Raji (cell line): Measurements from ENCODE around the gene ISOC2.

Experiments
- POLR2A ChIP-seq: IDR thresholded peaks from 2 replicates; pipeline ENCODE4 v1.6.1; 2011; ENCODE audit warnings: low read depth, low read length, control low read depth; ENCODE audit not compliant: insufficient read depth

The ISOC2 gene

DNA sequence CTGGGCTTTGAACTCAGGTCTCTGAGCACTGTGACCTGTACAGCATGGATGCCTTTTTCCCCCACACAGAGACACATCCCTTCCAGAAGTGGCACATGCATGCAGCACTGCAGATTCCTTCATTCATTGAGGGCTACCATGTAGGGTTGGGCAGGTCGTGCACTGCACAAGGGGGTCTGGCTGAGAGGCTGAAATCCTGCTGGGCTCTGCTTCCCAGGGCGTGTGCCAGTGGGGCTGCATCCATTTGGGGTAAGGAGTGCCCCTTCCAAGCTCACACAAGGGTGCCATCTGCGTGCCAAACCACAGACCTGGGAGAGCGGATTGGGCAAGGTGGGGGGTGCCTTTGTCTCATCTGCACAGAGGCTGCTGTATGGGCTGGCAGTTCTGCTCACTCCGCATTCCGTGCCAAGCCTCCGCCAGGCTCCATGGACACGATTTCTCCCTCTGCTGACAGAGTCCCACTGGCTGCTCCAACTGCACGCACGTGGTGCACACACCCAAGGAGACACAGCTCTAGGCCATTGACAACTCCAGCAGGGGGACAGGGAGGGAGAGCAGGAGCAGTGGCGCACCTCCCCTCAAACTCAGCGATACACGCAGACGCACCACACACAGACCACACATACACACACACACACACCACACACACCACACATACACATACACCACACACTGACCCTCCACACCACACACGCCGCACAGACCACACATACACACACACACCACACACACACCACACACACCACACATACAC, 13.8 kb downstream of the ISOC2 start:
- no peak for TF ChIP-seq POLR2A

DNA sequence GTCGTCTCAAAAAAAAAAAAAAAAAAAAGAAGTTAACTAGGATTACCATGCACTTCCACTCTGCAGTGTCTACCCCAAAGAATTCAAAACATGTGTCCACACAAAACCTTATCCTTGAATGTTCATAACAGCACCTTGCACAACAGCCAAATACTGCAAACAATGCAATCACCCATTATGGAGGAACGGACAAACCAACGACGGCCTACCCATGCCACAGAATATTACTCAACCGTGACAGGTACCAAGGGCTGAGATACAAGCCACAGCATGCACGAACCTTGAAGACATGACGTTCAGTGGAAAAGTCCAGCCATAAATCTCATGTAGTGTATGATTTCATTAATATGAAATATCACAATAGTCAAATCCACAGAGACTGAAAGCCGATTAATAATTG, 15.4 kb downstream of the ISOC2 start:
- TF ChIP-seq POLR2A, result no peak

DNA sequence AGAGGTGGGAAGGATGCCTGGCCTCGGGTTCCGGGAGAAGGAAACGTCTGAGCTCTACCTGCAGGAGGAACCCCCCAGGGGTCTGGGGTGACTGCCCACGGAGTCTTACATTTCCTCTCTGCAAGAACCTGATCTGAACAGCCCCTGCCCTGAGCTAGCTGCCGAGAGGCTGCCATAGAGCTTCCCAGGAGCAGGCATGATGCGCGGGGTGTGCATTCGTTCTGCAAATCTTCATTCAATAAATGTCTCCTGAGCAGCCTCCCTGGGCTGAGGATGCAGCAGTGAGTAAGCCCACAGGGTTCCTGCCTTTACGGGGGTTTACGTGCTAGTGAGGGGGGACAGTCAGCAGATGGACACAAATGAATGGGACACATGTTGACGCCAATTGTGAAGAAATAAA, 16.8 kb downstream of the ISOC2 start:
- no peak for TF ChIP-seq POLR2A

DNA sequence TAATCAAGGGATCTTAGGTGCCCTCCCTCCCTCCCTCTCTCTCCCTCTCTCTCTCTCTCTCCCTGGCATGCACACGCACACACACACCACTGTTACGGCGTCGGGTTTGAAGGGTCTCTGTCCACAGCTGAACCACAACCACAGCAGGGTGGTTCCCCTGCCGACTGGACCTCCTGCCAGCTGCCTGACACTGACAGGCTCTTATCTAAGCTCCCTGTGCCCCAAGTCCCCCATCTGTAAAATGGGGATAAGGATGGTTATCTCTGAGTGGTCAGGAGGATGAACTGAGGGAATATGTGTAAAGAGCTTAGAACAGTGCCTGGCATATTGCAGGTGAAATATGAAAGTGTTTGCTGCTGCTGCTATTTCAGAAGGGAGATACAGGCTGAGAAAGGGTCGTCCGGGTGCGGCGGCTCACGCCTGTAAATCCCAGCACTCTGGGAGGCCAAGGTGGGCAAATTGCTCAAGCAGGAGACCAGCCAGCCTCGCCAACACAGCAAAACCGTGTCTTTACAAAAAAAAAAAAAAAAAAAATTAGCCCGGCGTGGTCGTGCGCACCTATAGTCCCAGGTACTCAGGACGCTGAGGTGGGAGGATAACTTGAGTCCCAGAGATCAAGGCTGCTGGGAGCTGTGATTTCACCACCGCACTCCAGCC, 17.5 kb downstream of the ISOC2 start:
- no peak for TF ChIP-seq POLR2A

DNA sequence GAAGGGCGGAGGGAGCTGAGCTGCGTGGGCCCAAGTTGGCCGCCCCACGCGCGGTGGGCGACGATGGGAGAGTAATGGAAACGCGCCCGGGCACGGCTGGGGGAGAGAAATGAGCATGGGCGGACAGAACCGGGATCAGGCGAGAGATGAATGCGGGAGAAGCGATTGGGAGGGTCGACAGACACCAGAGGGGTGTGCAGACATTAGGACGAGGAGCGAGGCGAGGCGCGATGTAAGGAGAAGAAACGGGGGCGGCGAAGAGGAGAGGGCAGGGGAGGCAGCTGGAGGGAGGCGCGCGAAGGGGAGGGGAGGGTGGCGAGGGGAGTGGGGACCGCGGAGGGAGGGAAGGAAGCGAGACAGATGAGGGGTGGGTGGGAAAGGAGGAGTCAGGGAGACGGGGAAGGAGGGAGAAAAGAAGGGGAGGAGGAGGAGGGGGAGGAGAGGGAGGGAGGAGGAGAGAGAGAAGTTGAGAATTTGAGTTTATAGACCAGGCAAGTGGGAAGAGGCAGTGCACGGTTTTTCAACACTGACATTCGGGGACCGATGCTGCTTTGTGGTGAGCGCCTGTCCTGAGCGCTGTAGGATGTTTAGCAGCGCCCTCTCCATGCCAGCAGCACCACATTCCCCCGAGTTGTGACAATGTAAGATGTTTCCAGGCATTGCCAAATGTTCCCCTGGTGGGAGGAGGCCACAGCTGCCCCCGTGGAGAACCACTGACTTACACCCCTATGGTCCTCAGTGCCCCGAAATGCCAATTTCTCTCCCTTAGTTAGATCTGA, 18.2 kb downstream of the ISOC2 start, which contains the start of gene SHISA7:
TSS of gene SHISA7 (minus strand) at position 256 of the 779 bp plus-strand sequence. CDS start 437 bp downstream, outside the sequence.
- TF ChIP-seq POLR2A, result no peak

DNA sequence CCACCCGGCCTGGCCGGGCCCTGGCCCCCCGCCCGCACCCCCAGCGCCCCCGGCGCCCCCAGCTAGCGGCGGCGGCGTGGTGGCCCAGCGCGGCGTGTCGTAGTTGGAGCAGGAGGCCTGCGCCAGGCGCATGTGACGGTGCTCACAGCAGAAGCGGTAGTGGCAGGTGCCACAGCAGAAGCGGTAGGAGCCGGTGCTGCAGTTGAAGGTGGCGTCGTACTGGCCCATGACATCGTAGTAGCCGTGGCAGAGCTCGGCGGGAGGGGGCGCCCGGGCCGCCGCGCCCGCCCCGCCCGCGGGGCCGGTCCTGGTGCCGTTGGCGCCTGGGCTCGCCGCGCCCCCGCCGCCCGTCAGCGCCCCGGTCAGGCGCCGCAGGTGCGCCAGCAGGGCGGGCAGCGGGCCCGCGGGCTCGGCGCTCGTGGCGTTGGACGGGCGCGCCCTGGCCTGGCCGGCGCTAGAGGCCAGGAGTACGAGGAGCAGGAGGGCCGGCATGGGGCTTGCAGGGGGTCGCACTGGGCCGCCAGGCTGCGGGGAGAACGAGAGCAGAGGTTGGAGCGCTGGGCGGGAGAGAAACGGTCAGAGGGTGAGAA, 19.0 kb downstream of the ISOC2 start:
- no peak for TF ChIP-seq POLR2A

DNA sequence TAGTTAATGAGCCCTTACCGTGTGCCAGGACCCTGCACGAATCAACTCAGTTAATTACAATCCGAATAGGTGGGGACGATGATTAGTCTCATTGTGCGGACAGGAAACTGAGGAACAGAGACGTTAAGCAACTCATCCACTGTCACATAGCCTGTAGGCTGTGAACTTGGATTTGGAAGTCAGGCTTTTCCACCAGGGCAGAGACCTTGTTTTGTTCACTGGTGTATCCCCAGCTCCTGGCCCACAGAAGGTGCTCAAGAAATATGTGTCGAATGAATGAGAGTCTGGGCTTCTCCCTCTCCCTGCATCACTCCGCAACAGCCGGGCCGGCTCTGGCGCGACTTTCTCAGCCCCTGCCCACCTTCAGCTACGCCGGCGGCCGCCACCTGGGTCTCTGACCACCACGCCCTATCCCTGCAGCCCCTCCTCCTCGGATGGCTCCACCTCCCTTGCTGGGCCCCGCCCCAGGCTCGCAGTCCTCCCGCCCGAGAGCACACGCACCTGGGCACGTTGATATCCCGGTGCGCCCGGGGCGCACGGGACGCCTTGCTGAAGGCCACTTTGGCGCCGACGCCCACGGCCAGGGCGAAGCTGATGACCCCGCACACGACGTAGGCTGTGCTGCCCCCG, 19.6 kb downstream of the ISOC2 start:
- TF ChIP-seq POLR2A, result no peak

DNA sequence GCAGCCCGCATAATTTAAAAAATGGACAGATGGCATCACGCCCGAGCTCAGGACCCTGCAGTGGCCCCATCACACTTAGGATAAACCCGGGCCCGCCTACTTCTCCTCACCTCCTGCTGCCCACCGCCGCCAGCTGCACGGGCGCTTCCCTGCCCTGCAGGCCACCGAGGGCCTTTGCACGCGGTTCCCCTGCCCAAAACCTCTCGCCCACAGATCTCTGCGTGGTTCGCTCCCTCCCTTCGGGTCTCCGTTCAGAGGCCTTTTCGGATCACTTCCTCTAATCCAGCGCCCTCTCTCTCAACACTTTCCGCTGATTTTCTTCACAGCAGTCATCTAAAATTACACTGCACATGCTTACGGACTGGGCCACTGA, 20.1 kb downstream of the ISOC2 start:
- TF ChIP-seq POLR2A, result no peak

DNA sequence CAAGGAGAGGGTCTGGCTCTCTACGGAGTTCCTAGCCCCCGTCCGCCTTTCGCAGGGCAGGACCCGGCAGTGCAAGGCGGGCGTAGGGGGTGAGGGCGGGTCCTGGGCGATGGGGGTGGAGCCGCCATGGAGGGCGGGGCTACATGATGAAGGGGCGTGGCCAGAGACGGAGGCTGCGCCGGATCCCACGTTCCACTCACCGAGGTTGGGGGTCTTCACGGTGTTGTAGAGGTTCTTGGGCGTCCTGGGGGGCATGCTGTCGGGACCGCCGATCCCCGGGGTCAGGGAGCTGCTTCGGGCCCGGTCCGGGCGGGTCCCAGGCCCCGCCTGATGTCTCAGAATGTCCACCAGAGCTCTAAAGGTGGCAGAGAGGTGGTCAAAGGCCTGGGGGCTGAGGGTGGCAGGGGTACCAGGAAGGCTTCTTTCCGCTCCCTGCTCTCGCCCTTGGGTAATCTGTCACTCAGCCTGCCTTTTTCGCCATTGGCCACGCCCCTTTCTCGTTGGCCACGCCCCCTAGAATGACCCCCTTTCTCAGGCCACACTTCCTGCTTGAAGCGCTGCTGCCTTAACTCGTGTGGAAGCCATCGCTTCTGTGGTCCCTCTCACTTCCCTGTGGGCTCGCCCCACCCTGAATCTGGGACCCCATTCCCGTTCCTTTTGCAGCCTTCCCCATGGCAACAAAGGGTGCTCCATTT, 20.9 kb downstream of the ISOC2 start:
- no peak for TF ChIP-seq POLR2A

DNA sequence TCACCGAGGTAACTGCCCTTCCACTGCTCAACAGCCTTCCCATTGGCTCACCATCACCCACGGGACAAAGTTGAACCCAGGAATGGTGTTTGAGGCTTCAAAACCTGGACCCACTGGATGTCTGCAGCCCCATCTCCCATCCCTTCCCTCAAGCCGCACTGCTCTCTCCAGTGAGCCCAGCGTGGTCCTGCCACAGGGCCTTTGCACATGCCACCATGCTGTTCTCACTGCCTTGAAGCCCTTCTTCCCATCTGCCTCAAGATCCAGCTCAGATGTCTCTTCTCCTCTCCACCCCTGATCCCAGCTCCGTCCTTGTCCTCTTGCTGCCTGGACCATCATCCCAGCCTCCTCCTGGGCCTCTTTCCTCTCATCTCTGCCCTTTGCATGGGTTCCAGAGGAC, 22.4 kb downstream of the ISOC2 start:
- TF ChIP-seq POLR2A, result no peak

DNA sequence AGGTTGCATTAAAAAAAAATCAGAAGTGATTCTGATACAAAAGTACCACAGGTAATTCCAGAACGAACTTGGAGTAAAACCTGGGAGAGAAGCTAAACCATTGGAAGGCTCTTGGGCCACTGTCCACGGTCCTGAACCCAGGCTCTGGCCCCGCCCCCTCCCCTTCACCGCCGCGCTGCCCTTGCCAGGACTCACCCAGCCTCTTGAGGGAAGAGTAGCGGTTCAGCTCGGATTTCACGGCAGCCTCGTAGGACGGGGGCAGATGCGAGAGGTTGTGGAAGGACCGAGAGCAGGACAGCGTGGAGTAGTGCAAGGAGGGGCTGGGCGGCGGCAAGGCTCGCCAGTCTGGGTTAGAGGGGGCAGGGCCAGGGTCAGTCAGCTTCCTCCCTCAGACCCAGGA, 24.0 kb downstream of the ISOC2 start:
- TF ChIP-seq POLR2A, result no peak

DNA sequence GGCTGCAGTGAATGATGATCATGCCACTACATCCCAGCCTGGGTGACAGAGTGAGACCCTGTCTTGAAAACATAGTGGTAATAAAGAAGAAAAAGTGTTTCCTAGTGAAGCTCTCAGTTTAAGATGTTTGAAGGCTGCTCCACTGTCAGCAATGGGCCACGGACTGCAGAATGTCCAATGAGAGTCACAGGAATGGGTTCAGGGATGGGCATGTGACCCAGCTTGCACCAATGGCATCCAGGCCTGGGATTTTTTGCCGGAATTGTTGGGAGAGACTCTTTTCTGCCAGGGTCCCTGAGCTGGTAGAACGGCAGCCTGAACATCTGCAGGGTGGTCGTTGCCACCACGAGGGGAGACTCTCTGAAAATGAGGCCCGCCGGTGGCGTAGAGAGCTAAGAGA, 24.6 kb downstream of the ISOC2 start:
- no peak for TF ChIP-seq POLR2A

DNA sequence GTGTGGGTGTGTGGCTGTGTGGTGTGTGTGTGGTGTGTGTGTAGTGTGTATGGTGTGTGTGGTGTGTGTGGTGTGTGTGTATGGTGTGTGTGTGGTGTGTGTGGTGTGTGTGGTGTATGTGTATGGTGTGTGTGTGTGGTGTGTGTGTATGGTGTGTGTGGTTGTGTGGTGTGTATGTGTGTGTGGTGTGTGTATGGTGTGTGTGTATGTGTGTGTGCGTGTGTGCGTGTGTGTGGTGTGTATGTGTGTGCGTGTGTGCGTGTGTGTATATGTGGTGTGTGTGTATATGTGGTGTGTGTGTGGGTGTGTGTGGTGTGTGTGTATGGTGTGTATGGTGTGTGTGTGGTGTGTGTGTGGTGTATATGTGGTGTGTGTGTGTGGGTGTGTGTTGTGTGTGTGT, 26.4 kb downstream of the ISOC2 start:
- no peak for TF ChIP-seq POLR2A

DNA sequence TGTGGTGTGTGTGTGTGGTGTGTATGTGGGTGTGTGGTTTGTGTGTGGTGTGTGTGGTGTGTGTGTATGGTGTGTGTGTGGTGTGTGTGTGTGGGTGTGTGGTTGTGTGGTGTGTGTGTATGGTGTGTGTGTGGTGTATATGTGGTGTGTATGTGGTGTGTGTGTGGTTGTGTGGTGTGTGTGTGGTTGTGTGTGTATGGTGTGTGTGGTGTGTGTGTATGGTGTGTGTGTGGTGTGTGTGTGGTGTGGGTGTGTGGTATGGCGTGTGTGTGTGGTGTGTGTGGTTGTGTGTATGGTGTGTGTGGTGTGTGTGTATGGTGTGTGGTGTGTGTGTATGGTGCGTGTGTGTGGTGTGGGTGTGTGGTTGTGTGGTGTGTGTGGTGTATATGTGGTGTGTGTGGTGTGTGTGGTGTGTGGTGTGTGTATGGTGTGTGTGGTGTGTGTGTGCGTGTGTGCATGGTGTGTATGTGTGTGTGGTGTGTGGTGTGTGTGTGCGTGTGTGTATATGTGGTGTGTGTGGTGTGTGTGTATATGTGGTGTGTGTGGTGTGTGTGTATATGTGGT, 27.0 kb downstream of the ISOC2 start:
- no peak for TF ChIP-seq POLR2A

DNA sequence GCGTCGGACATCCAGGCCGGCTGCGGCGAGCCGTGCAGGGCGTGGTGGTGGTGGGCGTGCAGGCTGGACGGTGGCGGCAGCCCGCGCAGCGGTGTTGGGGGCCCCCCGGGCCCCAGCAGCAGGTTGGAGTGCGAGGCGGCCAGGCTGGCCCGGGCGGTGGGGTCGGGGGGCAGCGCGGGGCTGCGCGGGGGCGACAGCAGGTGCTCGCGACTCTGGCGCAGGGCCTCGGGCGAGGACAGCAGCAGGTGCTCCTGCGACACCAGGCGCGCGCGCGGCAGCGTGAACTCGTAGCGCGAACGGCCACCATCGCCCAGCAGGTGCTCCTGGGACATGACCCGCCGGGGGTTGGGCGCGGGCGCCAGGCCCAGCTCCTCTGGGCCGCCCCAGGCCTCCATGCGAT, 28.1 kb downstream of the ISOC2 start:
- no peak for TF ChIP-seq POLR2A
